ENCODE measurements around the gene CLDN6. TPM values are rescaled to one million over a fixed set of nuclear protein-coding genes. Genes with fewer than 3 reads are reported as not detected.

Gene CLDN6
- total and polyA plus RNA-seq, 2 of the 13 experiments (the other 11 are each of a cell fraction or from before 2014, with no cell fraction given): 5.9 to 7.6 TPM

DNA sequence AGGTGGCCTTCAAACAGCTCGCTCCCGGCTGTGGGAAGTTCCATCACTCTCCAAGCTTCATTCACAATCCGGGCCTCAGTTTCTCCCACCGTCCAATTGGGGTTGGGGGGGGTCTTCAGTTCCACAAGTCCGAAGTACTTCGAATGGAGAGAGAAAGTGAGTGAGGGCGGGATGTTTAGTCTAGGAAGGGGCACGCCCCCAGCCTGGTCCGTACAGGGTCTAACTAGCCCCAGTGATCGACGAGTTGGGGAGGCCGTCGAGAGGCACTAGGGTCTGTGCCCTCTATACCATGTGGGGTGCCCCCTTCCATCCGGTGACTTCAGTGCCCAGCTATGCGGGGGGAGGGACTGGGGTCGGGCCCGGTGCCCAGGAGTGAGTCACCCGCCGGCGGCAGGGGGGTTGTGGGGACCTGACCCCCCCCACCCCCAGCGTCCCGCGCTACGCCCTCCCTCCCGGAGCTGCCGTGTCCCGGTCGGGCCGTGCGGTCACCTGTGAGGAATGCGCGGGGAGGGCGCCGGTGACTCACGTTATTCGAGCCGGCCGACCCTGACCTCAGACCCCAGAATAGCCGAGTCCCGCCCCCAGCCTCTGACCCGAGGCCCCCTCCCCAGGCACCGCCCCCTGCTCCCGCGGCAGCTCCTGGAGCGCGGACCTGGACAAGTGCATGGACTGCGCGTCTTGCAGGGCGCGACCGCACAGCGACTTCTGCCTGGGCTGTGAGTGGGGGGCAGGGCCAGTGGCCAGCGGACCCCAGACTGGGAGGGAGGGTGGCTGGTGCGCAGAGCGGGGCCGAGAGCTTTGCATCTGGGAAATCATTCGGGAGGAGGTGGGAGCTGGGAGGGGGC is 2.8 kb upstream of the CLDN6 start (continued):
- no peak; the same call in 1 of the 2 replicates for TF ChIP-seq TGIF2 (CRISPR knock-in tag; IDR thresholded peaks at IDR 0.05)
- no peak for TF ChIP-seq SUZ12 (IDR thresholded peaks at IDR 0.05; ENCODE audit: low read depth, low read length)
- TF ChIP-seq ZNF317 (CRISPR knock-in tag; IDR thresholded peaks at IDR 0.05): no peak; the same call in 1 of the 2 replicates
- TF ChIP-seq RNF219 (CRISPR knock-in tag; IDR thresholded peaks at IDR 0.05): no peak; the same call in 1 of the 2 replicates
- 0 out of 2 replicates have a peak, but pooled peaks have one; percentile 40 for TF ChIP-seq CBX5 (CRISPR knock-in tag; IDR thresholded peaks at IDR 0.05; ENCODE audit: borderline replicate concordance)
- TF ChIP-seq ZNF576 (CRISPR knock-in tag; IDR thresholded peaks at IDR 0.05): no peak
- 0 out of 2 replicates have a peak, but pooled peaks have one; percentile 43 for TF ChIP-seq ZNF136 (CRISPR knock-in tag; IDR thresholded peaks at IDR 0.05; ENCODE audit: low read depth)
- TF ChIP-seq HNRNPUL1 (IDR thresholded peaks at IDR 0.05; ENCODE audit: low read depth, low read length): no peak
- no peak for TF ChIP-seq SMARCC2 (IDR thresholded peaks at IDR 0.05)
- TF ChIP-seq ELF3 (CRISPR knock-in tag; IDR thresholded peaks at IDR 0.05): no peak
- no peak for TF ChIP-seq KDM5A (IDR thresholded peaks at IDR 0.05; ENCODE audit: borderline replicate concordance, low read length)
- peak; percentile 67 for TF ChIP-seq HDAC2 (CRISPR knock-in tag; IDR thresholded peaks at IDR 0.05)
- no peak for TF ChIP-seq IRF1 (CRISPR knock-in tag; IDR thresholded peaks at IDR 0.05; ENCODE audit: low read depth)
- TF ChIP-seq RFX5 (IDR thresholded peaks at IDR 0.05; ENCODE audit: low read depth, low read length): no peak
- TF ChIP-seq ZC3H4 (CRISPR knock-in tag; IDR thresholded peaks at IDR 0.05; ENCODE audit: borderline replicate concordance): 0 out of 2 replicates have a peak, but pooled peaks have one; percentile 80
- TF ChIP-seq ATAD3A (CRISPR knock-in tag; IDR thresholded peaks at IDR 0.05): no peak
- no peak for TF ChIP-seq ZNF264 (CRISPR knock-in tag; IDR thresholded peaks at IDR 0.05)
- no peak for TF ChIP-seq ZNF781 (CRISPR knock-in tag; IDR thresholded peaks at IDR 0.05; ENCODE audit: borderline replicate concordance, not compliant biosample characterization)
- no peak for TF ChIP-seq USF2 (IDR thresholded peaks at IDR 0.05; ENCODE audit: low read depth, low read length)
- TF ChIP-seq USF2 (CRISPR knock-in tag; IDR thresholded peaks at IDR 0.05; ENCODE audit: borderline replicate concordance): no peak
- TF ChIP-seq FOXA1 (IDR thresholded peaks at IDR 0.05): no peak
- TF ChIP-seq FOXA1 (CRISPR knock-in tag; IDR thresholded peaks at IDR 0.05): no peak
- 0 out of 2 replicates have a peak, but pooled peaks have one; percentile 19 for TF ChIP-seq GATA4 (IDR thresholded peaks at IDR 0.05; ENCODE audit: borderline replicate concordance, low read depth)
